ENCODE results near the gene IGLON5. TPM values are rescaled to one million over a fixed set of nuclear protein-coding genes. Genes with fewer than 3 reads are reported as not detected.

Gene IGLON5
- total RNA-seq, 1 experiment from 2014 or later = 18.2 TPM

GRCh38 chr19:51324167-51324481, 12.7 kb downstream of the IGLON5 start:
- H3K4me3 ChIP-seq (ENCODE audit: insufficient read depth, low read depth, low read length) = no peak overlapping the region
- DNase-seq = no peak
- no peaks in the 10 kb centered on the region; the same call in 1 of the 2 replicates for H3K36me3 ChIP-seq (replicated peaks; ENCODE audit: control insufficient read depth, insufficient read depth, low read length)
- H3K27me3 ChIP-seq (ENCODE audit: control insufficient read depth, insufficient read depth, low read length) = peaks cover 9% of the 10 kb centered on the region

- H3K4me3 ChIP-seq (ENCODE audit: insufficient read depth, low read depth, low read length) = no peak overlapping the region
- DNase-seq = peak; percentile 41
- peaks cover 9% of the 10 kb centered on the region for H3K27me3 ChIP-seq (ENCODE audit: control insufficient read depth, insufficient read depth, low read length)
- H3K36me3 ChIP-seq (replicated peaks; ENCODE audit: control insufficient read depth, insufficient read depth, low read length) = no peaks in the 10 kb centered on the region; the same call in 1 of the 2 replicates
Observed at GRCh38 chr19:51325161-51325976, 13.9 kb downstream of the IGLON5 start.

- Histone ChIP-seq H3K36me3 (replicated peaks; ENCODE audit: control insufficient read depth, insufficient read depth, low read length) (peaks cover 3% of the 10 kb centered on the region; the same call in 1 of the 2 replicates), H3K27me3 (ENCODE audit: control insufficient read depth, insufficient read depth, low read length) (peaks cover 9% of the 10 kb centered on the region), H3K4me3 (ENCODE audit: insufficient read depth, low read depth, low read length) (peak overlapping the region; percentile 63)
- DNase-seq = peak; percentile 62
Observed at GRCh38 chr19:51326216-51327065, 15.0 kb downstream of the IGLON5 start.

GRCh38 chr19:51327066-51328001, 15.9 kb downstream of the IGLON5 start:
- Histone ChIP-seq H3K4me3 (ENCODE audit: insufficient read depth, low read depth, low read length) (peak overlapping the region; percentile 63), H3K36me3 (replicated peaks; ENCODE audit: control insufficient read depth, insufficient read depth, low read length) (peaks cover 8% of the 10 kb centered on the region), H3K27me3 (ENCODE audit: control insufficient read depth, insufficient read depth, low read length) (peaks cover 9% of the 10 kb centered on the region)
- DNase-seq = peak; percentile 99

- no peak overlapping the region for H3K4me3 ChIP-seq (ENCODE audit: insufficient read depth, low read depth, low read length)
- DNase-seq = no peak
- peaks cover 13% of the 10 kb centered on the region for H3K36me3 ChIP-seq (replicated peaks; ENCODE audit: control insufficient read depth, insufficient read depth, low read length)
- H3K27me3 ChIP-seq (ENCODE audit: control insufficient read depth, insufficient read depth, low read length) = peaks cover 9% of the 10 kb centered on the region
Observed at GRCh38 chr19:51329411-51329810, 18.0 kb downstream of the IGLON5 start.

GRCh38 chr19:51330366-51330765, 18.9 kb downstream of the IGLON5 start:
- DNase-seq = peak; percentile 39
- H3K36me3 ChIP-seq (replicated peaks; ENCODE audit: control insufficient read depth, insufficient read depth, low read length) = peaks cover 13% of the 10 kb centered on the region
- peaks cover 9% of the 10 kb centered on the region for H3K27me3 ChIP-seq (ENCODE audit: control insufficient read depth, insufficient read depth, low read length)
- H3K4me3 ChIP-seq (ENCODE audit: insufficient read depth, low read depth, low read length) = no peak overlapping the region

GRCh38 chr19:51331193-51331592, 19.7 kb downstream of the IGLON5 start:
- H3K4me3 ChIP-seq (ENCODE audit: insufficient read depth, low read depth, low read length) = no peak overlapping the region
- H3K36me3 ChIP-seq (replicated peaks; ENCODE audit: control insufficient read depth, insufficient read depth, low read length) = peaks cover 13% of the 10 kb centered on the region
- H3K27me3 ChIP-seq (ENCODE audit: control insufficient read depth, insufficient read depth, low read length) = peaks cover 9% of the 10 kb centered on the region
- DNase-seq = no peak

- peaks cover 13% of the 10 kb centered on the region for H3K36me3 ChIP-seq (replicated peaks; ENCODE audit: control insufficient read depth, insufficient read depth, low read length)
- no peak for DNase-seq
- no peak overlapping the region for H3K4me3 ChIP-seq (ENCODE audit: insufficient read depth, low read depth, low read length)
- H3K27me3 ChIP-seq (ENCODE audit: control insufficient read depth, insufficient read depth, low read length) = peaks cover 7% of the 10 kb centered on the region
Observed at GRCh38 chr19:51331716-51332115, 20.3 kb downstream of the IGLON5 start.

GRCh38 chr19:51333836-51334460, 22.5 kb downstream of the IGLON5 start:
- H3K27me3 ChIP-seq (ENCODE audit: control insufficient read depth, insufficient read depth, low read length) = no peaks in the 10 kb centered on the region
- H3K36me3 ChIP-seq (replicated peaks; ENCODE audit: control insufficient read depth, insufficient read depth, low read length) = peaks cover 13% of the 10 kb centered on the region
- H3K4me3 ChIP-seq (ENCODE audit: insufficient read depth, low read depth, low read length) = no peak overlapping the region
- DNase-seq = peak; percentile 87

GRCh38 chr19:51337141-51337860, 25.9 kb downstream of the IGLON5 start:
- peaks cover 9% of the 10 kb centered on the region for H3K27me3 ChIP-seq (ENCODE audit: control insufficient read depth, insufficient read depth, low read length)
- H3K4me3 ChIP-seq (ENCODE audit: insufficient read depth, low read depth, low read length) = no peak overlapping the region
- DNase-seq = no peak
- peaks cover 5% of the 10 kb centered on the region for H3K36me3 ChIP-seq (replicated peaks; ENCODE audit: control insufficient read depth, insufficient read depth, low read length)

- peak; percentile 57 for DNase-seq
- Histone ChIP-seq H3K27me3 (ENCODE audit: control insufficient read depth, insufficient read depth, low read length) (peaks cover 9% of the 10 kb centered on the region), H3K36me3 (replicated peaks; ENCODE audit: control insufficient read depth, insufficient read depth, low read length) (peaks cover 2% of the 10 kb centered on the region; the same call in 1 of the 2 replicates), H3K4me3 (ENCODE audit: insufficient read depth, low read depth, low read length) (peak overlapping the region; percentile 79; the same call in 1 of the 2 replicates)
Observed at GRCh38 chr19:51337861-51338562, 26.6 kb downstream of the IGLON5 start.

- peaks cover 9% of the 10 kb centered on the region for H3K27me3 ChIP-seq (ENCODE audit: control insufficient read depth, insufficient read depth, low read length)
- DNase-seq = peak; percentile 98
- H3K4me3 ChIP-seq (ENCODE audit: insufficient read depth, low read depth, low read length) = peak overlapping the region; percentile 79
- peaks cover 2% of the 10 kb centered on the region; the same call in 1 of the 2 replicates for H3K36me3 ChIP-seq (replicated peaks; ENCODE audit: control insufficient read depth, insufficient read depth, low read length)
Observed at GRCh38 chr19:51338563-51339312, 27.3 kb downstream of the IGLON5 start.

Data from H7 (cell line).